Naive thymus-derived CD4-positive, alpha-beta T cell (primary cell): Measurements from ENCODE around the gene SEMA4C. TPM values are rescaled to one million over a fixed set of nuclear protein-coding genes. Genes with fewer than 3 reads are reported as not detected.

ENCODE experiments used
- ATAC-seq: fragments of 150-1000 bp; cut with Tn5 transposase; 2 replicates; pipeline ENCODE4 v1.10.0; 2021; ENCODE audit warnings: mild to moderate bottlenecking, moderate library complexity
- CTCF ChIA-PET: fragments of 350-600 bp; sonication (Branson Sonifier 250); formaldehyde crosslinking; loops from one replicate; lab custom pipeline; 2021; ENCODE audit warnings: antibody characterized with exemption; lab: Charles Lee
- POLR2A ChIA-PET: fragments of 350-600 bp; sonication (Branson Sonifier 250); formaldehyde crosslinking; loops from one replicate; lab custom pipeline; 2021; ENCODE audit warnings: antibody characterized with exemption, inconsistent platforms; lab: Charles Lee
- DNase-seq, 9 donors: peaks; one replicate each; pipeline versions ENCODE4 v3.0.0 to v3.0.0-alpha.2; 2020 to 2022; ENCODE audit warnings: mixed read lengths in 1 of 9
- H3K27ac ChIP-seq: one replicate; pipeline ENCODE4 v1.7.0; 2013; ENCODE audit warnings: mild to moderate bottlenecking, low read depth, low read length, moderate library complexity
- H3K27me3 ChIP-seq, 2 donors: one replicate each; pipeline ENCODE4 v1.7.0; 2013; ENCODE audit warnings: low read length in 2 of 2, mild to moderate bottlenecking in 2 of 2, moderate library complexity in 2 of 2; ENCODE audit not compliant: control insufficient read depth in 2 of 2, insufficient read depth in 2 of 2
- H3K36me3 ChIP-seq, 3 experiments: 1 replicate in 2 of 3; 2 replicates in 1 of 3; pipeline ENCODE4 v1.7.0; 2013; ENCODE audit warnings: low read length in 3 of 3, mild to moderate bottlenecking in 3 of 3, moderate library complexity in 1 of 3; ENCODE audit not compliant: insufficient read depth in 3 of 3, control insufficient read depth in 2 of 3
- H3K4me1 ChIP-seq, 2 donors: one replicate each; pipeline ENCODE4 v1.7.0; 2013; ENCODE audit warnings: low read length in 2 of 2, mild to moderate bottlenecking in 2 of 2, moderate library complexity in 1 of 2; ENCODE audit not compliant: control insufficient read depth in 2 of 2, insufficient read depth in 2 of 2
- H3K4me3 ChIP-seq: 2 replicates; pipeline ENCODE4 v1.7.0; 2013; ENCODE audit warnings: mild to moderate bottlenecking, low read length
- H3K9me3 ChIP-seq, 3 experiments: 1 replicate in 2 of 3; 2 replicates in 1 of 3; pipeline ENCODE4 v1.7.0; 2013; ENCODE audit warnings: low read length in 3 of 3; ENCODE audit not compliant: control insufficient read depth in 2 of 3
- H3K27ac Mint-ChIP-seq, 9 donors: one replicate each; pipeline ENCODE4 v1.8.0; 2020 to 2022; ENCODE audit warnings: mixed read lengths in 9 of 9, mild to moderate bottlenecking in 8 of 9, moderate library complexity in 5 of 9, inconsistent platforms in 2 of 9
- H3K27me3 Mint-ChIP-seq, 5 donors: one replicate each; pipeline ENCODE4 v1.8.0; 2021 to 2022; ENCODE audit warnings: mixed read lengths in 5 of 5, mild to moderate bottlenecking in 1 of 5
- H3K36me3 Mint-ChIP-seq, 5 donors: one replicate each; pipeline ENCODE4 v1.8.0; 2020 to 2022; ENCODE audit warnings: mixed read lengths in 5 of 5, mild to moderate bottlenecking in 3 of 5, inconsistent platforms in 1 of 5
- H3K4me1 Mint-ChIP-seq, 7 donors: one replicate each; pipeline ENCODE4 v1.8.0; 2020 to 2022; ENCODE audit warnings: mixed read lengths in 7 of 7, mild to moderate bottlenecking in 3 of 7, inconsistent platforms in 1 of 7
- H3K4me3 Mint-ChIP-seq, 10 donors: one replicate each; pipeline ENCODE4 v1.8.0; 2020 to 2022; ENCODE audit warnings: mild to moderate bottlenecking in 10 of 10, mixed read lengths in 10 of 10, moderate library complexity in 6 of 10, inconsistent platforms in 2 of 10
- H3K9me3 Mint-ChIP-seq, 11 donors: one replicate each; pipeline ENCODE4 v1.8.0; 2020 to 2022; ENCODE audit warnings: mixed read lengths in 11 of 11, mild to moderate bottlenecking in 4 of 11, inconsistent platforms in 1 of 11, moderate library complexity in 1 of 11
- intact Hi-C, 2 donors: fragments of 100-400 bp; cut with micrococcal nuclease; formaldehyde crosslinking; loops; one replicate each; pipeline ENCODE4 v1.15.1; 2023
- polyA plus RNA-seq, 2 donors: library from polyadenylated mRNA; unstranded; fragments of 300-500 nt; fragmentation: Illumina TruSeq; gene quantifications; one replicate each; pipeline ENCODE4 v1.2.3, GENCODE V29; 2021
- total RNA-seq, 6 experiments: library from RNA in 5 of 6; stranded (reverse) in 5 of 6; gene quantifications; 1 replicate in 5 of 6; 2 replicates in 1 of 6; pipeline ENCODE4 v1.2.3 and lab custom pipeline; 2021 to 2026

SEMA4C gene
- total and polyA plus RNA-seq, 7 experiments from 2014 or later = 3.1 to 74.7 (median 34.4) TPM

DNA sequence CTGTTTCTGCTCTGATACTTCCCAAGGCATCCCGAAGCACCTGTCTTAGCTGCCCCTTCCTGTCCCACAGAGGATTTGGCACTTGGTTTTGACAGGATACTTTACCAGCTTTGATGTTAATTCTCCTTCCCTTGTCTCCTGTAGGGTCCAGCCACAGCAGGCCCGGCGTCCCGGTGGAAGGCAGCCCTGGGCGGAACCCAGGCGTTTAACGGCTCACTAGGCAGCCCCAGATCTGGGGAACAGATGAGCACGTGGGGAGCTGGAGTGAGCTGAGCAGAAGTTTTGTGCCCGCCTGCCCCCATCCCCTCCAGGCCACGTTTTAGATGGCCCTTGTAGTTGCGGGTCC is 37.5 kb downstream of the SEMA4C start:
- no peak for DNase-seq
- Mint-ChIP-seq H3K27ac (peak overlapping the region in 1 of 9 donors; percentile 20), H3K9me3 (no peaks in the 10 kb centered on the region), H3K36me3 (peaks cover 12 to 41% (median 12%) of the 10 kb centered on the region in 5 donors), H3K27me3 (no peaks in the 10 kb centered on the region), H3K4me1 (peaks cover 0 to 3% (median 0%) of the 10 kb centered on the region in 7 donors), H3K4me3 (no peak overlapping the region)
- no peaks in the 10 kb centered on the region for H3K27me3 ChIP-seq
- no peaks in the 10 kb centered on the region for H3K4me1 ChIP-seq
- H3K27ac ChIP-seq = no peak overlapping the region
- ATAC-seq = no peak
- CTCF ChIA-PET = interaction anchor here (0.6 kb wide), 1 partner anchor 138 kb away, joined by 3 read pairs; no protein-coding TSS in a partner anchor
- no peak overlapping the region for H3K4me3 ChIP-seq
- intact Hi-C loops = no loop called here
- H3K36me3 ChIP-seq = peaks cover 8 to 68% (median 17%) of the 10 kb centered on the region in 3 experiments
- POLR2A ChIA-PET = no interaction called here
- no peaks in the 10 kb centered on the region for H3K9me3 ChIP-seq

DNA sequence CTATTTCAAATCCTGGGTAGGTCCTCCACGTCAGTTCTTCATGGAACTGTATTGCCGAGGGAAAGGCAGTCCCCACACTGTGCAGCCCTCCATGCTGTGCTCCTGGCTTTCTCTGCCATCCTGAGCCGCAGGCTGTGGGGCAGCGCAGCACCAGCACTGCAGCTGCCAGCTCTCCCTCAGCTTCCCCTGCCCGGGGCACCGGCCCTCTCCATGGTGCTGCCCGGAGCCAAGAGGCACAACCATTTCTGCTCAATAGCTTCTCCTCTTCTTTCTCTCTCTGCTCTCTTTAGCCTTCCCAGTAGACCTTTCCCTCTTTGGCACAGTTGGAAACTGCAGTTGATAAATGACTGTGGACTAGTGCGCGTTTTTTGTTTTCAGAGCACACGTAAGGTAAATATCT is 38.2 kb downstream of the SEMA4C start:
- CTCF ChIA-PET = no interaction called here
- no peak for ATAC-seq
- POLR2A ChIA-PET = interaction anchor here (1.2 kb wide), 1 partner anchor 15 kb away, joined by 6 read pairs; the partner anchor contains the start of gene CNNM3
- no peaks in the 10 kb centered on the region for H3K9me3 ChIP-seq
- peaks cover 8 to 74% (median 17%) of the 10 kb centered on the region in 3 experiments for H3K36me3 ChIP-seq
- Mint-ChIP-seq H3K4me1 (peaks cover 0 to 3% (median 0%) of the 10 kb centered on the region in 7 donors), H3K4me3 (no peak overlapping the region), H3K36me3 (peaks cover 12 to 41% (median 12%) of the 10 kb centered on the region in 5 donors), H3K9me3 (no peaks in the 10 kb centered on the region), H3K27me3 (no peaks in the 10 kb centered on the region), H3K27ac (peak overlapping the region in 3 of 9 donors; percentile 28 to 59 (median 32))
- H3K4me3 ChIP-seq = no peak overlapping the region
- H3K27ac ChIP-seq = no peak overlapping the region
- H3K27me3 ChIP-seq = no peaks in the 10 kb centered on the region
- no peak for DNase-seq
- intact Hi-C loops = no loop called here
- no peaks in the 10 kb centered on the region for H3K4me1 ChIP-seq

DNA sequence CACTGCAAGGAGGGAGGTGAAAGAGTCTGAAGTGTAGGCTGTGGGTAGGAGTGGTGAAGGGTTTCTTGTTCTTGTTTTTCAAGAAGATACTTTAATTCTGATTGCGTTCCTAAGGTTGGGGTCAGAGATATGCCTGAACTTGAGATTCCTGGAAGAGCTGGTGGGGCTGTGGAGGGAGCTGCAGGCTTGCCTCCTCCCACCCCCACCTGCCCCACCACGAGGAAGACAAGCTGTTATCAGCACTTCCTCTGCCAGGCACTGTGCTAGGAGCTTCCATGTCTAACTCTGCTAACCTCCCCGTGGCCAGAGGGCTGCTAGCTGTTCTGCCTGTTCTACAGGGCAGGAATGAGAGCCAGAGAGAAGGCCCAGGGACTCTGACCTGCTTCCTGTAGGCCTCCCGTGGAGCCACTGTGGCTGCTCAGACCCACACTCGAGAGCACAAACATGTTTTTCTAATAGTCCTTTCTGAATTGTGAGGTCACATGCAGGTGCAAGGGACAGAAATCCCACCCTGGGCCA is 39.8 kb downstream of the SEMA4C start:
- no peaks in the 10 kb centered on the region for H3K4me1 ChIP-seq
- ChIA-PET POLR2A (no interaction called here), CTCF (no interaction called here)
- Mint-ChIP-seq H3K9me3 (no peaks in the 10 kb centered on the region), H3K4me1 (peaks cover 0 to 3% (median 0%) of the 10 kb centered on the region in 7 donors), H3K4me3 (no peak overlapping the region), H3K27me3 (no peaks in the 10 kb centered on the region), H3K27ac (peak overlapping the region in 5 of 9 donors; percentile 25 to 67 (median 44)), H3K36me3 (peaks cover 12 to 45% (median 16%) of the 10 kb centered on the region in 5 donors)
- no peaks in the 10 kb centered on the region for H3K27me3 ChIP-seq
- no peak overlapping the region for H3K4me3 ChIP-seq
- intact Hi-C loops = no loop called here
- no peak overlapping the region for H3K27ac ChIP-seq
- peaks cover 8 to 87% (median 17%) of the 10 kb centered on the region in 3 experiments for H3K36me3 ChIP-seq
- ATAC-seq (no peak), DNase-seq (no peak)
- no peaks in the 10 kb centered on the region for H3K9me3 ChIP-seq

DNA sequence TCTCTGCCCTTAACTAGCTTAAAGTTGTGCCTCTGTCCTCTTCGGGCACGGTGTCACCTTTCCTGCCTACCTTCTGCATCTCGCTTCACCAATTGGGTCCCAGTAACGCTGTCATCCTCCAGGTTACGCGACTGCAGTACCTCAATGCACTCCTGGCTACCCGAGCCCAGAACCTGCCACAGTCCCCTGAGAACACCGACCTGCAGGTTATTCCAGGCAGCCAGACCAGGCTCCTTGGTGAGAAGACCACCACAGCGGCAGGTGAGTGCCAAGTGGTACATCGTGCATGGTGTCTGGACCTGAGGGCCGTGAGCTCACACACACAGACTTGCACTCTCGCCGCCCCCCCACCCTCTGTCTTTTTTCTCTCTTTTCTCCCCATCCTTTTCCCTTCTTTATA is 41.0 kb downstream of the SEMA4C start:
- H3K9me3 ChIP-seq = no peaks in the 10 kb centered on the region
- H3K27ac Mint-ChIP-seq = no peak overlapping the region
- intact Hi-C loops = no loop called here
- no peak overlapping the region for H3K4me3 Mint-ChIP-seq
- ATAC-seq (no peak), DNase-seq (no peak)
- POLR2A ChIA-PET = no interaction called here
- H3K9me3 Mint-ChIP-seq = no peaks in the 10 kb centered on the region
- H3K27me3 ChIP-seq = no peaks in the 10 kb centered on the region
- no peak overlapping the region for H3K4me3 ChIP-seq
- no peak overlapping the region for H3K27ac ChIP-seq
- no peaks in the 10 kb centered on the region for H3K27me3 Mint-ChIP-seq
- peaks cover 0 to 9% (median 4%) of the 10 kb centered on the region in 7 donors for H3K4me1 Mint-ChIP-seq
- H3K4me1 ChIP-seq = no peaks in the 10 kb centered on the region
- CTCF ChIA-PET = no interaction called here
- H3K36me3 Mint-ChIP-seq = peaks cover 12 to 45% (median 16%) of the 10 kb centered on the region in 5 donors
- peaks cover 8 to 97% (median 17%) of the 10 kb centered on the region in 3 experiments for H3K36me3 ChIP-seq

DNA sequence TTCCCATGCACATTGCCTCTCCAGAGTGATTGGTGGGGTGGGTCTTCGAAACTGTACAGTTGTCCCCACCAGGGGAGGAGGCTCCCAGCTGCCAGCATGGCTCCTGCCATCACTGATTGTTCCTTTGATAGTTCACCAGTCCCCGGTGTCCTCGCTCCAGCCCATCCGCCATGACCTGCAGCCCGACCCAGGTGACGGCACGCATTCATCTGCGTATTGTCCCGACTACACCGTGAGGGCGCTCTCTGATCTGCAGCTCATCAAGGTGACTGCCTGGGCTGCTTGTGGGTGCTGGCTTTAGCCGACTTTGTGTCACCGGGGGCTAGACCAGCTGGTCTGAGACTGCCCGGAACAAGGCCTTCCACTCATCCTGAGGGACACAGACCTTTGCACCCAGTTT is 41.4 kb downstream of the SEMA4C start:
- no peak for ATAC-seq
- no peaks in the 10 kb centered on the region for H3K9me3 Mint-ChIP-seq
- H3K27ac Mint-ChIP-seq = peak overlapping the region in 1 of 9 donors; percentile 16
- ChIA-PET POLR2A (no interaction called here), CTCF (no interaction called here)
- H3K4me3 Mint-ChIP-seq = no peak overlapping the region
- no peaks in the 10 kb centered on the region for H3K27me3 Mint-ChIP-seq
- peaks cover 0 to 9% (median 6%) of the 10 kb centered on the region in 7 donors for H3K4me1 Mint-ChIP-seq
- peaks cover 12 to 42% (median 16%) of the 10 kb centered on the region in 5 donors for H3K36me3 Mint-ChIP-seq
- no peak for DNase-seq
- intact Hi-C loops = no loop called here
- no peak overlapping the region for H3K4me3 ChIP-seq
- no peaks in the 10 kb centered on the region for H3K9me3 ChIP-seq
- H3K27ac ChIP-seq = no peak overlapping the region
- H3K4me1 ChIP-seq = no peaks in the 10 kb centered on the region
- H3K27me3 ChIP-seq = no peaks in the 10 kb centered on the region
- H3K36me3 ChIP-seq = peaks cover 8 to 95% (median 17%) of the 10 kb centered on the region in 3 experiments

DNA sequence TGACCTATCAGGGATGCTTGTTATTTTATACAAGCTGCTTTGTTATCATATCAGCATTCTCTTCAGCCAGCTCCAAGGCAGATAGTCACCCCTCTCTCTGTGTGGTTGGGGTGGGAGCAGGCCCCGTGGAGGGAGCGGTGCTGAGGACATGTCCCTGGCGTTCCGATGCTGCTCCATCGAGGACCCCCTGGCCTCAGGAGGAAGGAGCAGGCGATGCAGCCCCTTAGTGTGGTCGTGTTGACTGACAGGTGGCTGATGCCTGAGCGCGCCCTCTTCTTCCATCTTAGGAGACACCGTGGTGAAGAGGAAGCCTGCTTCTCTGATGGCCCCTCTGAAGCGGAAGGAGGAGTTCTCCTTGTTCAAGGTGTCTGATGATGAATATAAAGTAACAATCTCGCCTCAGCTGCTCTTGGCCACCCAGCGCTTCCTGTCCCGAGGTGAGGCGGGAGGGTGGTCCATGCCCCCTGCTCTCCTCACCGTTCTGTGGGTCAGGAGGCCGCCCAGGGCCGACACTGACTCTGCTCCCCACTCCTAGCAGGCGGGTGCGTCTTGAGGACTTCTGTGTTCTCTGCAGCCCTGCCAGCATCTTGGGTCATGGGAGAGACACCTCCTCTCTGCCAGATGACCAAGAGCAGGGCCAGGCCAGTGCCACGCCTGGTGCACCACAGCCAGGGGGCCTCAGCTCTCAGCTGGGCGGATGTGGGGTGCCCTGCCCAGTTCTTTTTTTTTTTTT is 43.2 kb downstream of the SEMA4C start:
- H3K9me3 Mint-ChIP-seq = no peaks in the 10 kb centered on the region
- intact Hi-C loops = no loop called here
- Histone ChIP-seq H3K27me3 (no peaks in the 10 kb centered on the region), H3K4me3 (no peak overlapping the region), H3K4me1 (no peaks in the 10 kb centered on the region), H3K27ac (no peak overlapping the region), H3K36me3 (peaks cover 8 to 92% (median 17%) of the 10 kb centered on the region in 3 experiments), H3K9me3 (no peaks in the 10 kb centered on the region)
- DNase-seq (no peak), ATAC-seq (no peak)
- H3K27me3 Mint-ChIP-seq = no peaks in the 10 kb centered on the region
- peaks cover 12 to 32% (median 16%) of the 10 kb centered on the region in 5 donors for H3K36me3 Mint-ChIP-seq
- H3K27ac Mint-ChIP-seq = no peak overlapping the region
- H3K4me3 Mint-ChIP-seq = no peak overlapping the region
- POLR2A ChIA-PET = no interaction called here
- CTCF ChIA-PET = no interaction called here
- peaks cover 0 to 18% (median 10%) of the 10 kb centered on the region in 7 donors for H3K4me1 Mint-ChIP-seq
